Middle frontal gyrus (tissue), 1 donor: ENCODE measurements around the gene CDC42BPA.
A peak's percentile ranks its signal among the peaks of the same experiment; 100 is the strongest.

Experiments used
- DNase-seq: peaks from one replicate; pipeline ENCODE4 v3.0.0-alpha.2; 2015; ENCODE audit warnings: low spot score; ENCODE audit errors: extremely low spot score

Gene CDC42BPA

GRCh38 chr1:226982451-226983177, 335.7 kb downstream of the CDC42BPA start:
- no peak for DNase-seq

DNA sequence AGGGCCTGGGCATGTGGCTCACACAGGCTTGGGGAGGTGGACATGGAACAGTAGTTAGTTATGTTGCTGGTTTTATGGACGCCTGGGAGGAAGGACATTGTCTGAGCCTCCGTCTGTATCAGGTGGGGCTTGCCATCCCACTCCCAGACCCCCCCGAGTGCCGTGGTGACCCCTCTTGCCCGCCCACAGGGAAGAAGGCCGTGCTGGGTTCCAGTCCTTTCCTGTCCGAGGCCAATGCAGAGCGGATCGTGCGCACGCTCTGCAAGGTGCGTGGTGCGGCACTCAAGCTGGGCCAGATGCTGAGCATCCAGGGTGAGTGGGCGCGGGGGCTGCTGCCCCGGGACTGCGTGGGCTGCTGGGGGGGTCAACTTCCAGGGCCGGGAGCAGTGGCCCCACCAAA, 336.5 kb downstream of the CDC42BPA start:
- no peak for DNase-seq

- no peak for DNase-seq
Observed at GRCh38 chr1:226981386-226981817, 336.9 kb downstream of the CDC42BPA start.

- DNase-seq: no peak
Observed at GRCh38 chr1:226980565-226981385, 337.5 kb downstream of the CDC42BPA start.

DNA sequence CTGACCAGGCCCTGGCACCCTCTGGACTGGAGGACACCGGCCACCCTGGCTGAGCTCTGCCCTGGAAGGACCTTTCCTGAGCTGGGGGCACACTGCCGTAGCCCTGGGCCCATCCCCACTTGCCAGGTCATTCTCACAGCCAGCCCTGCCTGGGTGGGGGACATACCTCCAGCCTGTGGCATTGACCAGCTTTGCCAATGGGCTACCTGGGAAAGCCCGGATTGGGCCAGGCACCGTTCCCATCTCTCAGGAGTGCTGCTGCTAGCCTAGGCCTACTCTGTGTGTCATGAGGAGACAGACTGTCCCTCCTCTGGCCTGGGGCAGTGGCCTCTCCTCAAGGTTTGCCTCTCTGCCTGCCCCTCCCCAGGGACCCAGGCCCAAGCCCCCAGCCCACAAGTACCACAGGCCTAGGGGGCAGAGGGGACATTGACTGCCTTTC, 338.2 kb downstream of the CDC42BPA start:
- no peak for DNase-seq

GRCh38 chr1:226979517-226980121, 338.7 kb downstream of the CDC42BPA start:
- no peak for DNase-seq

GRCh38 chr1:226979115-226979516, 339.2 kb downstream of the CDC42BPA start:
- no peak for DNase-seq

GRCh38 chr1:226978432-226979114, 339.7 kb downstream of the CDC42BPA start:
- DNase-seq: no peak

DNA sequence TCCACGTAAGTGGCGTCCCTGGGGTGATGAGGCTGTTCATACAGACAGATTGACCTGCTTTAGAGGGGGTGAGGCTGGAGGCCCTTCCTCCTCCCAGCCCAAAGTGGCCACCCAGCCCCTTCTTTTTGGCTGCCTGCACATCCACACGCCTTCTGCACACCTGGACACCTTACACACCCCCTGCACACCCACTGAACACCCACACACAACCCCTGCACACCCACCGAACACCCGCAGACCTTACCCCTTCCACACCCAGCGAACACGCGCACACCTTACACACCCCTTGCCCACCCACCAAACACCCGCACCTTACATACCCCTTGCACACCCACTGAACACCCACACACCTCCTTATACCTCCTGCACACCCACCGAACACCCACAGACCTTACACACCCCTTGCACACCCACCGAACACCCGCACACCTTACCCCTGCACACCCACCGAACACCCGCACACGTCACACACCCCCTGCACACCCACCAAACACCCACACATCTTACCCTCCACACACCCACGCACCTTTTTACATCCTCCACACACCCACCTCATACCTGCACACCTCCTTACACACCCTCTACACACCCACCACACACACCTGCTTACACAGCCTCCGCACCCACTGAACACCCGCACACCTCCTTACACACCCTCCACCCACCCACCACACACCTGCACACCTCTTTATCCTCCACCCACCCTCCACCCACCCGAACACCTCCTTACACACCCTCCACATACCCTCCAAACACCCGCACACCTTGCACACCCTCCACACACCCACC, 340.5 kb downstream of the CDC42BPA start:
- DNase-seq: no peak

DNA sequence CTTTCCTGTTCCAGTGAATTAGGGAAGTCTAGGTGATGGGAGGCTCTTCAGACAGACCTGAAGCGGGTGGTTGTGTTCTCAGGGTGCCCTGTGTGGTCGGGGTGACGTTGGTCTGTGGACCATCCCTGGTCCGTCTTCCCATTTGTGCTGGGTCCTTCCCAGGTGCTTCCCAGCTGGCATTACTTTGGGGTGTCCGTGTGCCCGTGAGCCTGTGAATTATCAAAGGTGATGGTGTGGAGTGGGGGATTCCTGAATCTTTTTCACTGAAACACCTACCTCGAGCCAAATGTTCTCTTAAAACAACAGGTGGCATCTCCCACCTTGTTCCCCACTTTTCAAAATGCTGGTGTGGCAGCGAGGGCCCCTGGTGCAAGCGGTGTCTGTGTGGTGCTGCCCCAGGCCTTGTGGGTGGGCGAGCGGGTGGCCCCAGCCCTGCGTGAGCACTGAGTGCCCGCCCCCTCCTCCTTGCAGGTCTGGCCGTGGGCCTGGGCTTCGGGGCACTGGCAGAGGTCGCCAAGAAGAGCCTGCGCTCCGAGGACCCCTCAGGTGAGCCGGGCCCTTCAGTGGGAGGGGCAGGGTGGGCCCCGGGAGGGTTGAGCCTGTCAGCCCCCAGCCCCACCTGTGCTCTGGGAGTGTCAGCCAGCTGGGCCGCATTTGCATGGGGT, 341.2 kb downstream of the CDC42BPA start:
- no peak for DNase-seq

- no peak for DNase-seq
Observed at GRCh38 chr1:226976276-226976977, 341.9 kb downstream of the CDC42BPA start.

- DNase-seq: peak; percentile 30
Observed at GRCh38 chr1:226975259-226976250, 342.7 kb downstream of the CDC42BPA start.

- DNase-seq: no peak
Observed at GRCh38 chr1:226974544-226975258, 343.6 kb downstream of the CDC42BPA start.

- DNase-seq: no peak
Observed at GRCh38 chr1:226973898-226974543, 344.3 kb downstream of the CDC42BPA start.

- DNase-seq: no peak
Observed at GRCh38 chr1:226973371-226973897, 344.9 kb downstream of the CDC42BPA start.

DNA sequence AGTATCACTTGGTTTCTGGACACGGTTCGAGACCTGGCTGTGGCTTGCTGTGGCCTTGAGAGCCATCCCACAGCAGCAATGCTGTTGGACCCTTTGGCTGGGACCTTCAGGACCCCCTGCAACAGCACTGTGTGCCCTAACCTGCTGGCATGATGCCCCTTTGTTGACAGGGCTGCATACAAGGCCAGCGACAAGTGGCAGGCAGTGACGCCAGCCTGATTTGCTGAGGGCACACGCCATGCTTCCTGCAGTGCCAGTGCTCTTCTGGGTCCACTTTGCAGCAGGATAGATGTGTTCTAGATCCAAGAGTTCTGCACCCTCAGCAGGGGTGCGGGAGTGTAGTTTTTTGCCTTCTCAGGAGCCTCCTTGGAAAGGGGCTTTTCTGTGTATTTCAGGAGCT, 345.4 kb downstream of the CDC42BPA start:
- DNase-seq: no peak

DNA sequence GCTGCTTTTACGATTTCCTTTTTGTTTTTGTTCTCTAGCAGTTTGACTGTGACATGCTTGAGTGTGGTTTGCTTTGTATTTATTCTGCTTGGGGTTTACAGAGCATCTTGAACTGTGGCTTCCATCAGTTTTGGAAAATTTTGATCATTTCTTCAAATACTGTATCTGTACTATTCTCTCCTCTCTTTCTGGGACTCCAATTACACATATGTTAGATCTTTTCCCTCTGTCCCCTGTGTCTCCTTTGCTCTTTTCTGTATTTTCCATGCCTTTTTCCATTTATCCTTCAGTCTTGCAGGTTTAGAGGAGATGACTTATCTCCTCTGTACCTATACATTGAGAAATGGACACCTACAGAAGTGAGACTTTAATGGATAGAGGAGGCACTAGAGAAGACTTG, 346.5 kb downstream of the CDC42BPA start:
- DNase-seq: no peak
